Measurements from ENCODE around the gene COX4I1. TPM values are rescaled to one million over a fixed set of nuclear protein-coding genes. Genes with fewer than 3 reads are reported as not detected.

COX4I1 gene
- total RNA-seq, result 767 and 813 TPM in 2 replicates
- total RNA-seq (2013), result 681 TPM
- 759 and 949 TPM in 2 replicates for polyA plus RNA-seq
- 326 and 331 TPM in 2 replicates for polyA minus RNA-seq

- Histone ChIP-seq H3K9me3 (ENCODE audit: control extremely low read depth in 1 of 3, control insufficient read depth in 2 of 3, insufficient read depth in 1 of 3, low read length in 2 of 3) (peaks cover 0 to 3% (median 0%) of the 10 kb centered on the region in 3 donors), H3K36me3 (replicated peaks in 1 of 2; ENCODE audit: control extremely low read depth in 1 of 2, control insufficient read depth in 1 of 2, extremely low read depth in 1 of 2, insufficient read depth in 2 of 2, low read length in 1 of 2) (peaks cover 0 to 45% of the 10 kb centered on the region in 2 experiments), H2AFZ (ENCODE audit: insufficient read depth, low read depth, low read length, poor library complexity, severe bottlenecking) (peak within 1 kb of the TSS; percentile 87), H4K20me1 (ENCODE audit: control insufficient read depth, insufficient read depth, low read length, poor library complexity, severe bottlenecking) (peaks cover 59% of the 10 kb centered on the region), H3K4me2 (replicated peaks; ENCODE audit: low read depth, low read length, poor library complexity, severe bottlenecking) (peak within 1 kb of the TSS; percentile 96), H3K4me1 (ENCODE audit: control insufficient read depth in 2 of 2, insufficient read depth in 2 of 2, low read length in 2 of 2) (peaks cover 19 to 23% of the 10 kb centered on the region in 2 donors), H3K27me3 (replicated peaks in 1 of 4; ENCODE audit: control extremely low read depth in 1 of 4, control insufficient read depth in 3 of 4, insufficient read depth in 4 of 4, low read length in 3 of 4) (no peaks in the 10 kb centered on the region), H3K79me2 (ENCODE audit: control insufficient read depth, insufficient read depth, low read length) (peaks cover 85% of the 10 kb centered on the region), H3K4me3 (ENCODE audit: control extremely low read depth in 1 of 5, extremely low read depth in 1 of 5, insufficient read depth in 1 of 5, low read depth in 2 of 5, low read length in 4 of 5) (peak within 1 kb of the TSS; percentile 73 to 93 (median 78)), H3K9ac (ENCODE audit: low read length) (peak within 1 kb of the TSS; percentile 96), H3K27ac (ENCODE audit: low read length in 2 of 2) (peak within 1 kb of the TSS; percentile 82 to 97)
- WGBS (ENCODE audit: insufficient coverage), result under 1% methylated on average over 80 of the region's 87 CpGs
- H3K27ac Mint-ChIP-seq, result peak within 1 kb of the TSS; percentile 98
- intact Hi-C loops (cut with micrococcal nuclease), result loop anchor here (1.0 to 10.0 kb wide), 4 partner anchors 42 to 245 kb away; partner anchors contain the start of gene C16orf74
- peak within 1 kb of the TSS; percentile 92 for H3K4me3 Mint-ChIP-seq
- H3K27me3 Mint-ChIP-seq, result no peaks in the 10 kb centered on the region
- H3K4me1 Mint-ChIP-seq, result peaks cover 57% of the 10 kb centered on the region
- ChIA-PET CTCF (interaction anchor here (0.6 to 1.7 kb wide), 7 partner anchors 14 to 216 kb away, joined by 3 to 6 read pairs (median 3); no protein-coding TSS in a partner anchor), POLR2A (interaction anchor here (1.0 to 1.6 kb wide), 5 partner anchors 43 to 112 kb away, joined by 3 to 9 read pairs (median 3); no protein-coding TSS in a partner anchor)
- DNase-seq, result peak; percentile 95
- ATAC-seq (ENCODE audit: low read depth), result peak; percentile 86
- TF ChIP-seq CTCF (IDR thresholded peaks at IDR 0.05) (no peak), EZH2 (IDR thresholded peaks at IDR 0.05; ENCODE audit: borderline replicate concordance, insufficient read depth, low read depth, low read length, poor library complexity, severe bottlenecking) (no peak)
- no peaks in the 10 kb centered on the region for H3K9me3 Mint-ChIP-seq (ENCODE audit: insufficient read depth)
Measured at GRCh38 chr16:85799497-85800320, at the start of gene COX4I1, which contains the start of gene EMC8. COX4I1 (plus strand) TSS chr16:85799695; CDS start chr16:85801206, 1,511 bp downstream. EMC8 (minus strand) TSS chr16:85799544; CDS start chr16:85799295, 249 bp downstream.

Measured in B cell (primary cell).